ENCODE data around the gene EDDM13.

GRCh38 chr19:56351208-56351607 lies 78.7 kb downstream of the EDDM13 start:
- TF ChIP-seq CTCF (IDR thresholded peaks at IDR 0.05) (no peak), EZH2 (IDR thresholded peaks at IDR 0.05) (no peak)
